Putamen (tissue), 1 donor: ENCODE measurements around the gene SPEF2.
"Not testable (repeated sequence)": the region's sequence is repeated elsewhere in the genome, so short reads cannot be mapped to it uniquely, and the experiment has no call there.

ENCODE experiments used
- DNase-seq: peaks from one replicate; pipeline ENCODE4 v3.0.0-alpha.2; 2016; ENCODE audit warnings: low spot score

Gene SPEF2

GRCh38 chr5:35820735-35821134 is 203.1 kb downstream of the SPEF2 start:
- DNase-seq = no peak

- DNase-seq = no peak
Observed at GRCh38 chr5:35821513-35821912, 203.8 kb downstream of the SPEF2 start.

- no peak for DNase-seq
Observed at GRCh38 chr5:35822511-35822910, 204.8 kb downstream of the SPEF2 start.

DNA sequence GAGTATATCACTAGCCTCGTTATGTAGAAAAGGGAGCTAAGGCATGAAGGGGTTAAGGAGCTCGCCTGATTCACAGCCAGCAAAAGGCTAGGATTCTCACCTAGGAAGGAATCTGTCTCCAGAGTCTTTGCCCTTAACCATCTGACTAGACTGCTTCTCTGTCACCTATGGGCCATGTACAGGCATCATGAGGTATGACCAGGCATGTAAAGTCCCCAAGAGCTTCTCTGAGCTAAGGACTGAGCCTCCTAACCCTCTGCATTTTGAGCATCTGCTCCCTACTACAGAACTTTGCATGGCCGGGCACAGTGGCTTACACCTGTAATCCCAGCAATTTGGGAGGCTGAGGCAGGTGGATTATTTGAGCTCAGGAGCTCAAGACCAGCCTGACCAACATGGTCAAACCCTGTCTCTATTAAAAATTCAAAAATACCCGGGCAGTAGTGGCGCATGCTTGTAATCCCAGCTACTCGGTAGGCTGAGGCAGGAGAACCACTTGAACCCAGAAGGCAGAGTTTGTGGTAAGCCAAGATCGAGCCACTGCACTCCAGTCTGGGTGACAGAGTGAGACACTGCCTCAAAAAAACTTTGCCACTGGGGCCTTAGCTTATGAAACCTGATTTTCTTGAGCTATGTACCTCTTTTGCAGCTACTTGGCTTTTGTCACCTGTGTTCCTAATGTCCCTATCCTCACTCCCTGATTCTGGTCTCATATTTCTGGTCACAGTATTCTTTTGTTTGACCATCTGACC is 205.9 kb downstream of the SPEF2 start:
- DNase-seq = no peak

- DNase-seq = no peak
Observed at GRCh38 chr5:35826056-35826455, 208.4 kb downstream of the SPEF2 start.

DNA sequence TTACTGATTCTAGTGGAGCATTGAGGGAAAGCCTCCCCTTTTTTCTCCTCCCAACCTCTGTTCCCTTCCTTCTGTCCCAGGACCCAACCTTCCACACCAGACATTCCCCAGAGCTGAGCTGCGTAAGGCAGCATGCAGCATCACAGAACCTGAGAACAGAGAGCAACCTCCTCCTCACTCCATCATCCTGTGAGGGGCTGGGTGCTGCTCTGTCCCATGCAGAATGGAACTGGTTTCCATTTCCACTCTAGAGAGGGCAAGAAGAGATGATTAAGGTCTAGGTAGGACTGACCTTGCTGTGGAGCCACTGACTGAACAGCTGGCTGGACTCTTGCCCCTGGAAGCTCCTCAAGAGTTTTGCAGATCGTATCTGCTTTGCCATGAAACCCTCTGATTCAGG is 208.9 kb downstream of the SPEF2 start:
- DNase-seq = no peak

DNA sequence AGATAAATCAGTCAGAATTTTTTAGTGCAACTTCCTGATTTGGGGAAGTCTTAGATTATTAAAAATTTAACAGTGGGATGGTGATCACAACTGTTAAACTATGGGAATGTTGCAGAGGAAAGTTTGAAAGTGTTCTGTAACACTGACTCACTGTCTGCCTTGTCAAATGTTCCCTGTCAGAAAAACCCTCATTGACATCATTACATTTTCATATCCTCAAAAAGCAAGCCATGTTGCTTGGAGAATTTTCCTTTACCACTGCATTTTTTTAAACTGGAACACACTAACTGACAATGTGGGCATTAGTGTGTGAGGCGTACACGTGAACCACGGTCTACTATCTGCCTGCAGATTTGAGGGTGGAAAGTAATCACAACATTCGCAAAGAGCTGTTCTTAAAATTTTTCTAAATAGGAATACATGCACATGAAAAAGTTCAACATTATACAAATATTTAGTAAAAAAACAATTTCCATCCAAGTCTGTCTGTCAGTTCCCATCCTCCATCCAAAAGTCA is 210.5 kb downstream of the SPEF2 start:
- no peak for DNase-seq

GRCh38 chr5:35830587-35830986 is 212.9 kb downstream of the SPEF2 start:
- DNase-seq = no peak

GRCh38 chr5:35832762-35833161 is 215.1 kb downstream of the SPEF2 start:
- DNase-seq = no peak

- no peak for DNase-seq
Observed at GRCh38 chr5:35833224-35833623, 215.6 kb downstream of the SPEF2 start.

DNA sequence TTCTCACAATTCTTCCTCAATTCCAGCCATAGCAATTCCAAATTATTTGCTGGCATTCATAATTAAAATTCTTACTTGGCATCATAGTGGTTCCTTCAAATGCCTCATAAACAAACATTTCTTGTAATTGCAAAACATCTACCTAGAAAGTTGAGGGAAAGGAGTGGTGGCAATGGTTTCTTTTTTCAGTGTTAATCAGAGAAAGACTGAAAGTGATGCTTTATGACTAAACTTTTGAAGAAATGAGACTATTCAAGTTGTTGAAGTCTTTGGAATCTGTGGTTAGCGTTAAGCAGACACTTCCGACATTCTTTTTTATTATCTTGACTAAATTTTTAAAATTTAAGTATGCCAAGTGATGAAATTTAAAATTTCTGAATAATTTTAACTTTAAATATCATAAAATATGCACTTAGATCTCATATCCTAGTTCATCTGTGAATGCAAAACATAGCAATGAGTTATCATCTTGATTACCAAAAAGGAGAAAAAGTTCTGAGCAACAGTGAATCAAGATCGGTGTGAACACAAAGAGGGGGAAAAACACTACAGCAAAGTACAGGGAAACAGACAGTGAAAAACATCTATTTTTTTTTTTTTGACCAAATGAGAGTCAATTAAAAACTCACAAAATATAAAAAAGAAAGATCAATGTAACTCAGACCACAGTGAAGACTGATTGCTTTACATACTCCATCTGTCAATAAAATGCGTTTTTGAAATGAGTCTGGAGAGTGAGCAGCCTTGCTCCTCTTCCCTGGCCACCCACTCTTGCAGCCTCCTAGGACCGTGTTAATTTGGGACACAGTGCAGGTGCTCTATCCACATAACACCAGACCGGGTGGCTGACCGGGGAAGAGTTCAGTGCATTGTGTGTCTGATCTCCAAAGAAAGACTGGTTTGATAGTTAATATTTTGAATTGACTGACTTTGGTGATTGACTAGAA is 218.4 kb downstream of the SPEF2 start:
- no peak for DNase-seq

DNA sequence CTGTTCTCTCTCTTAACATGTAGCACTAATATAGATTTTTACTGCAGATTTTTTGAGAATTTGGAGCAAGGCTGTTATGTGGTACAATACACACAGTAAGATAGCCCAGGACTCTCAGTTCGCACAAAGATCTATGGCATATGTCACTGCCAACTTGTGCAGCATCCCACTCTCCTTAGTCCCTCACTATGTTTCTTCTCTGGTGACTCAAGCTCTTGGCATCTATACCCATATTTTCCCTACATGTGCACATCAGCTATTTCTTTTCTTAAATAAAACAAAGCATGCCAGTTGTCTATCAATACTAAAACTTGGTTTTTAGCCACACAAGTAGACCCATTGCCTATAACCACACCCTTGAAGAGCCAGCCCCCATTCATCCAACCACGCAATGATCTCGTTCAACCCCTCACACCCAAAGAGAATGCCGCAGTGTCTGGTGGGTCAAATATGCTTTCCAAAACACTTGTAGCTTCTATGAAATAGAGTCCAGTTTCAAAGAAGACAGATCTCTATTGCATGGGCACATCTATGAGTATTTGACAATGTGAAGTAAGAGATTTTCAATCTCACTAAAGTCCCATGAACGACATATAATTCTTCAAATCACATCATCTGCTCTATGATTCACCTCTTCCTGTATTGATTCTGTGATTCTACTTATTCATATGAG is 220.8 kb downstream of the SPEF2 start:
- no peak for DNase-seq

DNA sequence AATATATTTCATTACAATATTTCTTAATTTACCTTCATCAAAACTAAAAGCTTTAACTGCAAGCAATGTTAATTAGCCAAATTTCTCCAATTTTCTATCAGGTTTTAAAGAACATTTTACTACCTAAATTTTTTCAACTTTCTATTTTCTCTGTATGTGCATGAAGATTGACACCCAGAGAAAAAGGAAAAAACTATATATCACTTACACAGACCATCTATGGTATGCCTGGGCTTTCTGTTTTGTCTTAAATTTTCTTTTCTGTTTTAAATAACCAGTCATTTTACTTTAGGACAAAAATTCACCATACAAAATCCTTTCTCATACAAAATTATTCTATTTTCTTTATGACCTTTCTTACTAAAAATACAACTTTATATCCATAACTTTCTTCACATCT is 225.2 kb downstream of the SPEF2 start:
- no peak for DNase-seq

GRCh38 chr5:35845508-35845907 is 227.8 kb downstream of the SPEF2 start:
- DNase-seq = not testable (repeated sequence)

DNA sequence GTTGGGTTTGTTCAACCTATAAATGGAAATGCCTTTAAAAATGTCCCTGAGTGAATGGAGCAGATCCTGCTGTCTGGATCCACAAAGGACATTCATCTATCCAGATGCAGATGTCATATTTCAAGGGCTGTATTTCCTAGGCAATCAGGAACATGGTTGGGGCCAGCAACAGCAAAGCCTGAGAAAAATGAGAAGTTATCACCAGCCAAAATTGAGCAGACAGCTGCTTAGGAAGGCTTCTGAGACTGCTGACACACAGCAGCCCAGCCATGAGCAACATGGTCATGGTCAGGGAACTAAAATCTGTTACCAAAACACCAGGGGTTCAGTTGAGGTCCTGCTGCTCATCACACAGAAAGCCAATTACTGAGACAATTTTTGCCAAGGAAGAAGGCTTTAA is 229.8 kb downstream of the SPEF2 start:
- DNase-seq = no peak

DNA sequence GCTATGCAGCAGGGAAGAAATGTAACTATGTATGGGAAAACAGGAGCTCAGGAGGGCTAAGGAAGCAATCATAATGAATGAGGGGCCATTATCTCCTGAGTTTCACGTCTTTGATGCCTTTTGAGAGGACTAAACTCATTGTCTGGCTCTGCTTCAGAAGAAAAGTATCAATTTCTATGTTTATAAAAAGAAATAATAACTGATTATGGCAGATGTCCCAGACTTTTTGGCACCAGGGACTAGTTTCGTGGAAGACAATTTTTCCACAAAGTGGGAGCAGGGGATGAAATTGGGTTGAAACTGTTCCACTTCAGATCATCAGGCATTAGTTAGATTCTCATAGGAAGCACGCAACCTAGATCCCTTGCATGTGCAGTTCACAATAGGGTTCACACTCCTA is 230.3 kb downstream of the SPEF2 start:
- DNase-seq = no peak

- DNase-seq = no peak
Observed at GRCh38 chr5:35849860-35850259, 232.2 kb downstream of the SPEF2 start.

- DNase-seq = no peak
Observed at GRCh38 chr5:35850967-35851680, 233.5 kb downstream of the SPEF2 start.

DNA sequence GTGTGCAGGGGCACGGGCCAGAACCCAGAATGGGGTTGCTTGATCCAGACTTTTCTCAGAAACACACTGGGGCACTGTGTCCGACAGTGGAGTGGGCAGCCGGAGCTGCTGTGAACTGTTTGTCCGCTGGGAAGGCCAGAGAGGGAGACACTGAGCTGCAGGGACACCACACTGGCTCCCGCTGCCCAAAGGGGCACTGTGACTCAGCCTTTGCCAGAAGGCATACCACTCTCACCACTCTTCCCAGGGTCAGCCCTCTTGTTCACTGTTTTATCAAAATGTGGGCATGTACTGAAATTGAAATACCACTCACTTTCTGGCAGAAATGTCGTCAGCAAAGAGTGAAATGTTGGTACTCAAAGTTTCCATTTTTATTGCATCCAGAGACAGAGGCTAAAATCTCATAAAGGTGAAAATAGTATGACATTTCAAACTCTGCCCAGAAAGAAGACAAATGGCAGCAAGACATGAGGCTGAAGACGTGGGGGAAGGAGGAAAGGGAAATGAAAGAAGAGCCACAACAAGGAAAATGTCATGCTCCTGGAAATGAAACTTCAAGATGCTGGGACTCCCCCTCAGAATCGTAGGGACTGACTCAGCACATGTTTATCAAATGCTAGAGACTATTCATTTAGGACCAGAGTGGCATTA is 234.5 kb downstream of the SPEF2 start:
- DNase-seq = no peak

DNA sequence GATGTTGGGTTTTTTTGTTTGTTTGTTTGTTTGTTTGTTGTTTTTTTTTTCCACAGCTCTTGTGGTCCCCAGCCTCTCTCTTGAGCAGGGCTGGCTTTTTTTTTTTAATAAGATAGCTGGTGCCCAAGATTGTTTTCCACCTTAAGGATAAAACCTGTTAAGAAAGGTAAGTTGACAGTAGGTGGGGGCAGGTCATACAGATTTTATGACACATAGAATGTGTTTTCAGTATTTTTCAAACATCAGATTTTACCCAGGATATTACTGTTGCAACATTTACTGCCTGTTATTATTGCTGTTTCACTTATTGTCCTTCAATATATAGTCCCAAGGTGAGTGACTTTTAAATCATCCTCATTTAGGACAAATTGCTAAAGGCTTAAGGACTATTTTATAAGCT is 235.1 kb downstream of the SPEF2 start:
- no peak for DNase-seq

- no peak for DNase-seq
Observed at GRCh38 chr5:35853631-35854030, 236.0 kb downstream of the SPEF2 start.
